HG02973 (cell line): ENCODE results near the gene CCDC172.
"Not testable (repeated sequence)": the region's sequence is repeated elsewhere in the genome, so short reads cannot be mapped to it uniquely, and the experiment has no call there.

Experiments
- ATAC-seq: cut with Tn5 transposase; IDR thresholded peaks from one replicate; pipeline ENCODE4 v1.9.1; 2021; ENCODE audit warnings: moderate library complexity; ENCODE audit not compliant: unreplicated experiment

Gene CCDC172

GRCh38 chr10:116331815-116332214 lies 7.6 kb downstream of the CCDC172 start:
- no peak for ATAC-seq

- ATAC-seq = no peak
Measured at GRCh38 chr10:116336866-116337265, 12.6 kb downstream of the CCDC172 start.

- no peak for ATAC-seq
Measured at GRCh38 chr10:116352125-116352524, 27.9 kb downstream of the CCDC172 start.

GRCh38 chr10:116353817-116354216 lies 29.6 kb downstream of the CCDC172 start:
- ATAC-seq = no peak

GRCh38 chr10:116355341-116355740 lies 31.1 kb downstream of the CCDC172 start:
- ATAC-seq = no peak

GRCh38 chr10:116356833-116357232 lies 32.6 kb downstream of the CCDC172 start:
- no peak for ATAC-seq

- ATAC-seq = no peak
Measured at GRCh38 chr10:116364868-116365267, 40.6 kb downstream of the CCDC172 start.

- ATAC-seq = no peak
Measured at GRCh38 chr10:116371737-116372136, 47.5 kb downstream of the CCDC172 start.

GRCh38 chr10:116382290-116382689 lies 58.0 kb downstream of the CCDC172 start:
- ATAC-seq = no peak

GRCh38 chr10:116385311-116385710 lies 61.1 kb downstream of the CCDC172 start:
- no peak for ATAC-seq

GRCh38 chr10:116385994-116386809 lies 62.0 kb downstream of the CCDC172 start:
- ATAC-seq = peak; percentile 53

GRCh38 chr10:116393246-116393831 lies 69.1 kb downstream of the CCDC172 start:
- not testable (repeated sequence) for ATAC-seq

- ATAC-seq = no peak
Measured at GRCh38 chr10:116395223-116395985, 71.2 kb downstream of the CCDC172 start.

GRCh38 chr10:116398224-116398623 lies 74.0 kb downstream of the CCDC172 start:
- ATAC-seq = no peak

GRCh38 chr10:116402858-116403257 lies 78.6 kb downstream of the CCDC172 start:
- no peak for ATAC-seq

- ATAC-seq = no peak
Measured at GRCh38 chr10:116403740-116404250, 79.5 kb downstream of the CCDC172 start.

GRCh38 chr10:116408719-116409118 lies 84.5 kb downstream of the CCDC172 start:
- ATAC-seq = peak; percentile 63

- no peak for ATAC-seq
Measured at GRCh38 chr10:116410351-116410750, 86.1 kb downstream of the CCDC172 start.

- ATAC-seq = no peak
Measured at GRCh38 chr10:116417821-116418220, 93.6 kb downstream of the CCDC172 start.

GRCh38 chr10:116418389-116418788 lies 94.1 kb downstream of the CCDC172 start:
- ATAC-seq = no peak

GRCh38 chr10:116421815-116422214 lies 97.6 kb downstream of the CCDC172 start:
- ATAC-seq = no peak
